Kidney tubule cell (primary cell): ENCODE results near the gene CELF4.
A peak's percentile ranks its signal among the peaks of the same experiment; 100 is the strongest.

ENCODE experiments used
- DNase-seq: peaks from one replicate; pipeline ENCODE4 v3.0.0-alpha.2; 2018; ENCODE audit warnings: low spot score

Gene CELF4

DNA sequence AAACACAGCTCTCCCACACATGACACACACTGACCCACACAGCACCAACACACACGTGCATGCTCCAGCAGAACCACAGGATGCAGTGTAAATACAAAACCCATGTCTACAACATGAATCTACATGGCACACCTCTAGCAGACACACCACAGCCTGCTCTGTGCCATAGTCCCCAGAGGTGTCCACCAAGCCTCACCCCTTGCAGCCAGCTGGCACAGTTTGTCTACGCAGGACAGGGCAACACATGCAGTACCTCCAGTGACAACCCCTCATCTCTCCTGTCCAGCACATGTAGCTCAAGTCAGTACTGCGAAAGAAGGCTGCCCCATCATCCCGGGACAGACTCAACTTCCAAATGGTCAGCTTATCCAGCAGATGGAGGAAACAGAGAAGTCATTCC, 18.9 kb downstream of the CELF4 start:
- DNase-seq = no peak

GRCh38 chr18:37546272-37546537, 19.4 kb downstream of the CELF4 start:
- DNase-seq = no peak

- DNase-seq = no peak
Measured at GRCh38 chr18:37545461-37546271, 19.9 kb downstream of the CELF4 start.

- DNase-seq = no peak
Measured at GRCh38 chr18:37544713-37545112, 20.9 kb downstream of the CELF4 start.

DNA sequence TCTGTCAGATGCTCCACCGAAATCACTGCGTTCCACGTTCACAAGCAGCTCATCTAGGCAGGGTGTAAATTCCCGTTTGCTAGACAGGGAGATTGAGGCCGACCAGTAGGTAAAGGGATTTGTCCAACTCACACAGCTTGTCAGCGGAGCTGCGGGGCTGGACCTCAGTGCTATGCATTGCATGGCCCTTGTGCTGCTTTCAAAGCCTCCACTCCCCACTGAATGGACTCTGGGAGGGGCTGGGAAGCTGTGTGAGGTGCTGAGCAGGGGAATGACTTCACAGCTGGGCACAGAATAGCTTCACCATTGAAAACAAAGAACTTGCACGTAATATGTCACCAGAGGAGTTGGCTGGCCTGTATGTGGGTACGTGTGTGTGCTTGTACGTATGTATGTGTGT, 21.4 kb downstream of the CELF4 start:
- DNase-seq = no peak

GRCh38 chr18:37543321-37543720, 22.3 kb downstream of the CELF4 start:
- no peak for DNase-seq

- no peak for DNase-seq
Measured at GRCh38 chr18:37541517-37541916, 24.1 kb downstream of the CELF4 start.

GRCh38 chr18:37540424-37541138, 25.0 kb downstream of the CELF4 start:
- peak; percentile 31 for DNase-seq

DNA sequence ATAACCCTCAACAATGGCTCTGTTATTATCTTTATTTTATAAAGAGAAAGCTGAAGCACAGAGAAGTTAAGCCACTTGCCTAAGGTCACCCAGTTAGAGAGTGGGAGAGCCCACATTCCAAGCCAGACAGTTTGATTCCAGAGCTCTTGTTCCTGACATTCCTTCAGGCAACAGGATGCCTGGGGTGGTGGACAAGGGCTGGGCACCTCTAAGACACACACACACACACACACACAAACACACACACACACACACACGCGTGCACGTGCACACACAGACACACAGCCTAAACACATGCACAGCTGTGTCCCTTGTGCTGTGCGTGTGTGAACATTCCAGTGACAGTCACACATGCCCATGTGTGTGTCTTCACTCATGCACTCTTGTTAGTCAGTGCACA, 26.4 kb downstream of the CELF4 start:
- DNase-seq = no peak

- DNase-seq = no peak
Measured at GRCh38 chr18:37538526-37539205, 26.9 kb downstream of the CELF4 start.

DNA sequence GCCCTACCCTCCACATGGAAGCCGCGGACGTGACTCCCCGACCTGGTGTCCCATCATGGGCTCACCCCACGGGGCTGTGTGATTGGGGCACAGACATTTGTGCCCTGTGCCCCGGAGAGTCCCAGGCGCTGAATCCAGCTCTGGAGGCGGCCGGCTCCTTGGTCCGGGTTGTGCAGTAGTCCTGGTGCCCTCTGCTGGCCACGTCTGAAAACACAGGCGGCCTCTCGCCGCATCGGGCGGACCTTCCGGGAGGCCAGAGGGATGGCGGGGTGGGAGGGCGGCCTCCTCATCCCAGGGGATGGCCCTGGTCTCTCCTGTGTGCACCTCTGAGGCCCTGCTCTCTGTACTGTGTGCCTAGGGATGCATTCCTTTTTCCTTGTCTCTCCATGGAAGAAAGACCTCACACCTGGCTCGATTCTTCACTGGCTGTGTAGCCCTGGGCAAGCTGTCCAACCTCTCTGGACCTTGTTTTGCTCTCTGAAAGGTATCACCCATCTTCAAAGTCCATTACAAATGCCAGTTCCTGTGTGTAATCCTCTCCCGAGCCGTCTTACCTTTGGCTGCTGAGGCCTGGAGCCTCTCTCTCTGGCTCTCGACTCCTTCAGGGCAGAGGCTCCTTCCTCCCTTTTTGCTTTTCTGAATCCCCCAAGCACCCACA, 27.6 kb downstream of the CELF4 start:
- peak; percentile 72 for DNase-seq

- no peak for DNase-seq
Measured at GRCh38 chr18:37536656-37537055, 28.9 kb downstream of the CELF4 start.

DNA sequence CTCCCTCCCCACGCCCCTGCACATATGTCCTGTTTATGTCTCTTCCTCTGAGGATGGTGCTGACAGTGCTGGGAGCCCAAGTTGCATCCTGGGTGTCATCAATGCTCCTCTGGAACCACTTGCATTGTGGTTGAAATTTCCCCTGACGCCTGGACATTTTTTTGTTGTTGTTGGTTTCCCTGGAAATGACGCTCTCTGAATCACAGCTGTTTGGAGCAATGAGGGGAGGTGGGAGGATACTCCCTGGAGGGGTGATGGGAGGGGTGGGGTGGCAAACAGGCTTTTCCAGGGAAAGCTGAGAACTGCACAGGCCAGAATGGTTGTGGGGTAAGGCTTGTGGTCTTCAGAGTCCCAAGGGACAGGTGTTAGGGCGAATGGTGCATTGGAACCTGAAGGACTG, 29.6 kb downstream of the CELF4 start:
- DNase-seq = no peak

- DNase-seq = no peak
Measured at GRCh38 chr18:37534627-37535026, 31.0 kb downstream of the CELF4 start.

- DNase-seq = peak; percentile 5
Measured at GRCh38 chr18:37533647-37534584, 31.7 kb downstream of the CELF4 start.

GRCh38 chr18:37532917-37533316, 32.7 kb downstream of the CELF4 start:
- DNase-seq = no peak

DNA sequence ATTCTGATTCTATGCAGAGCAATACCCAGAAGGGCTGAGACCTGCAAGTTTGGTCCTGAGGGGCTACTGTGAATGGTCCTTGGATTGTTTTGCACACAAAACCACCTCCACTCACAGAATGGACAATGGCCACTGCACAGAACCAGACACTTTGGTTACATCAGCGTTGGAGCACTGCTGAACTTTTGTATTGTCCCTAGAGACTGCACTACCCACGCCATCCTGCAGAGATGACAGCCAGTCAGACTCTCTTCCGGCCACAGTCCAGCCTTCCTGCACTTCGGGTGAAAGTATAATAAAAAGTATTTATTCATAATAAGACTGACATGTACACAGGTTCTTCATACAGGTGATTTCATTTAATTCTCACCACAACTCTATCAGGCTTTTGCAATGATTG, 35.7 kb downstream of the CELF4 start:
- no peak for DNase-seq

- no peak for DNase-seq
Measured at GRCh38 chr18:37529296-37529695, 36.3 kb downstream of the CELF4 start.

DNA sequence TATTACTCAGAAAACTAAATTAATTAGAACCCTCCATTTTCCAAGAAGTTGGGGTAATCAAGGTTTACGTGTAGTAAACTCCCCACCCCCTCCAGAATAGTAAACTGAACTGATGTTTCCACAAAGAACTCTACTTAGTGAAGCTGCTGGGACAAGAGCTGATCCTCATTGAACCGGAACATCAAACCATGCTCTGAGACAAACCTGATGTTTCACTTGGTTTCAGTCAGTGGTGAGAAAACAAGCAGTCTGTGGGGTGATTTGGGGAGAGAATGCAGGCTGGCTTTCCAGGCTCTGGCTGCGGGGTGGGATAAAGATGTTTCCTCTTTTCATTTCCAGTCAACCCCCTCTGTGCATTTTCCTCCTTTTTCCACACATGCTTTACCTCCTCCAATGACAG, 38.2 kb downstream of the CELF4 start:
- DNase-seq = no peak

DNA sequence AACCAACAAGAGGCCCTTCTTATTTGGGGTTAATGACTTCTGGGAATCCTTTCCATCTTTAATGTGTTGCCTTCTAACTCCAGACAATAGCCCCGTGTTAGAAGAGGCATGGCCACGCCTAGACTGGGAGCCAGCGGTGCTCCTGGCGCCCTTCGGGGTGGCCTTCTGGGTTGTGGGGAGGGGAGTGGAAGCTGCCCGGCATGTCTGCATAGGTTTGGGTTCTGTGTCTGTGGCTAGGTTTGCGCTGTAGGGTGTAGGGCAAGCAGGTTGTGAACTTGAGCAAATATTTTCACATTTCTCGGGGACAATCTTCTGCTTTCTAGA, 40.4 kb downstream of the CELF4 start:
- DNase-seq = no peak

GRCh38 chr18:37524498-37525261, 40.9 kb downstream of the CELF4 start:
- DNase-seq = no peak
